Renal cortical epithelial cell (primary cell): ENCODE measurements around the gene TRAPPC1. TPM values are rescaled to one million over a fixed set of nuclear protein-coding genes. Genes with fewer than 3 reads are reported as not detected.
"Not testable (repeated sequence)": the region's sequence is repeated elsewhere in the genome, so short reads cannot be mapped to it uniquely, and the experiment has no call there.

Source experiments
- DNase-seq: peaks from one replicate; pipeline ENCODE4 v3.0.0-alpha.2; 2011; ENCODE audit warnings: low read depth
- total RNA-seq: library from RNA; depleted of rRNA; stranded (reverse); fragments of >200 nt; gene quantifications from 2 replicates; pipeline ENCODE4 v1.2.3, GENCODE V29; 2014

The TRAPPC1 gene
- total RNA-seq = 37.9 and 95.1 TPM in 2 replicates

- DNase-seq = peak; percentile 97
Observed at GRCh38 chr17:7931709-7932482, at the start of gene TRAPPC1, which contains the start of gene CNTROB. TRAPPC1 (minus strand) TSS chr17:7931946; CDS start chr17:7931829, 117 bp downstream. CNTROB (plus strand) TSS chr17:7932206; CDS start chr17:7933080, 874 bp downstream.

- DNase-seq = no peak
Observed at GRCh38 chr17:7977805-7978204, 46.1 kb upstream of the TRAPPC1 start.

GRCh38 chr17:7977039-7977438 is 45.3 kb upstream of the TRAPPC1 start:
- DNase-seq = no peak

- no peak for DNase-seq
Observed at GRCh38 chr17:7974638-7975131, 42.9 kb upstream of the TRAPPC1 start.

GRCh38 chr17:7972131-7972785 is 40.5 kb upstream of the TRAPPC1 start:
- DNase-seq = no peak

- no peak for DNase-seq
Observed at GRCh38 chr17:7971651-7972050, 39.9 kb upstream of the TRAPPC1 start.

- DNase-seq = no peak
Observed at GRCh38 chr17:7969433-7969832, 37.7 kb upstream of the TRAPPC1 start.

GRCh38 chr17:7967751-7968150 is 36.0 kb upstream of the TRAPPC1 start:
- no peak for DNase-seq

GRCh38 chr17:7961421-7961820 is 29.7 kb upstream of the TRAPPC1 start:
- no peak for DNase-seq

GRCh38 chr17:7959503-7960253 is 27.9 kb upstream of the TRAPPC1 start:
- DNase-seq = peak; percentile 26

- DNase-seq = no peak
Observed at GRCh38 chr17:7956228-7956965, 24.7 kb upstream of the TRAPPC1 start.

GRCh38 chr17:7955414-7956227 is 23.9 kb upstream of the TRAPPC1 start:
- DNase-seq = no peak

- DNase-seq = not testable (repeated sequence)
Observed at GRCh38 chr17:7953266-7953665, 21.5 kb upstream of the TRAPPC1 start.

- no peak for DNase-seq
Observed at GRCh38 chr17:7951143-7951792, 19.5 kb upstream of the TRAPPC1 start.

- DNase-seq = no peak
Observed at GRCh38 chr17:7950578-7950977, 18.8 kb upstream of the TRAPPC1 start.

GRCh38 chr17:7947651-7948050 is 15.9 kb upstream of the TRAPPC1 start:
- no peak for DNase-seq

GRCh38 chr17:7946441-7946840 is 14.7 kb upstream of the TRAPPC1 start:
- no peak for DNase-seq

GRCh38 chr17:7945651-7946050 is 13.9 kb upstream of the TRAPPC1 start:
- DNase-seq = no peak

GRCh38 chr17:7944326-7944725 is 12.6 kb upstream of the TRAPPC1 start:
- no peak for DNase-seq

GRCh38 chr17:7943291-7943690 is 11.5 kb upstream of the TRAPPC1 start:
- no peak for DNase-seq
